ENCODE measurements around the gene INPP5A. TPM values are rescaled to one million over a fixed set of nuclear protein-coding genes. Genes with fewer than 3 reads are reported as not detected.

Gene INPP5A
- total RNA-seq, 2 experiments from 2014 or later: 9.1 to 9.9 TPM

DNA sequence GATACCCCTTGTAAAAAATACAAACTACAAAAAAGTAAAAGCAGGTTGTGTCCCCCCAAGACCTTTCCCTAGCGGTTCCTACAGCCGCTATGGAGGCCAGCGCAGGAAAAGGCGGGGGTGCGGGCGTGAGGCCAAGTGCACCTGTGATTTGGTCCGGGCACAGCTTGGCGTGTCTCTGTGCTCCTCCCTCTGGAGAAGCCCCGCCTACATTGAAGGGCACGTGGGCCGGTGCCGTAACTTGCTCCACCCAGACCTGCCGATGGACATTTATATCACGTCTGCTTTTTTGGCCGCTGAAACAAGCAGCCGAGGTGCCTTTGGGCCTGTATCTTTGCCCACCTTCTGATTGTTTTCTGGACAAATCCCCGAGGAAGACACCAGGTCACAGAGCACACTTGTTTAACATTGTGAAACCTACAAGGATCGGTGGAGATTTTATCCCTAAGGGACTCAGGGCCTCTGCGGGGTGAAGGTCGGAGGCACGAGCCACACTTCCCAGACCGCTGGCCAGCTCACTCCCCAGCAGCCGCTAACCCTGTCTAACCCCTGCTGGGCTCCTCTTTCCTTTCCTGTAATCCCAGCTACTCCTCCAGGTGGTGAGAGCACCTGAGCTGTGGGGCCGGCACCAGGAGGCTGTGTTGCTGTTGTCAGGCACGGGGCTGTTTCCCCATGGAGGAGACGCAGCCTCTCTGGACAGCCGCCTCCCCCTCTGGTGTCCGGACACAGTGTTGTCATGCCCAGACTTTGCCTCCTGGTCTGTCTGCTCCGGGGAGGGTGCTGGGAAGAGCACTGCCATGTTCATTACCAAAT is 18.8 kb upstream of the INPP5A start:
- no peak for DNase-seq
- no peaks in the 10 kb centered on the region for H3K9me3 Mint-ChIP-seq
- CTCF ChIA-PET: interaction anchor here (1.3 kb wide), 1 partner anchor 10 kb away, joined by 3 read pairs; no protein-coding TSS in a partner anchor

DNA sequence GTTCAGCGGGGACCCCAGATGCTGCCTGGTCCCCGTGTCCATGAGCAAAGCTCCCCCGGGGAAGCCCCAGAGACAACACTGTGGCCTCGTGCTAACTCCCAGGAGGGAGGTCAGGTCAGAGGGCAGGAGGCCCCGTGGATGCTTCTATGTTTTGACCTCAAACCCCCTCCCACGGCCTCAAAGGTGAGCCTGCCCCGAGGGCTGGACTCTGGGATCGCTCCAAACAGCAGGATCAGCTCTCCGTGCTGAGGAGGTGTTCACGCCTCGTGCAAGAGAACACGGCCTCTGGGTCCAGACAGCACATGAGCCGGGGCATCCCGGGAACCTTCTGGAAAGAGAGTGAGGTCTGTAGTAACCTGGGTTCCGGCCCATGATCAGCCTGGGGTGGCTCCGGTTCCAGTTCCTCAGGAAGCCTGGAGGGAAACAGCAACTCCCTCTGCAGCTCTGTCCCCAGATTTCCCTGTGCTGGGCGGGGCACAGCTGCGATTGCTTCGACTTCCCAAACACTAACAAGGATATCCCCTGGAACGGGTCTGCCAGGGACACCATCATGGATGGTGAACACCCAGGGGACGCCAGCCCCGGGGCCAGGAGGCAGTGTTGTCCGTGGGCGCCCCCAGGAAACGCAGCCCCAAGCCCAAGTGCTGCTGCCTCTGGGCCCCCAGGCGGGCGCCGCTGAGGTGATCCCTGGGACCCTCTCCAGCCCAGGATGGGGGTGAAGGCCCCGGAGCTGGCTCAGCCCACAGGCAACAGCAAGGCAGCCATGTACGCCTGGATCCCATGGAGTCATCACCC is 18.0 kb upstream of the INPP5A start:
- Mint-ChIP-seq H3K4me3 (no peak overlapping the region), H3K36me3 (ENCODE audit: low read depth) (no peaks in the 10 kb centered on the region), H3K4me1 (no peaks in the 10 kb centered on the region), H3K9me3 (no peaks in the 10 kb centered on the region), H3K27me3 (peaks cover 4% of the 10 kb centered on the region), H3K27ac (no peak overlapping the region)
- DNase-seq: no peak
- ChIA-PET POLR2A (no interaction called here), CTCF (no interaction called here)

More for the DNA sequence above, 18.8 kb upstream of the INPP5A start:
- Mint-ChIP-seq H3K27ac (no peak overlapping the region), H3K27me3 (peaks cover 2% of the 10 kb centered on the region), H3K4me3 (no peak overlapping the region), H3K36me3 (ENCODE audit: low read depth) (no peaks in the 10 kb centered on the region), H3K4me1 (no peaks in the 10 kb centered on the region)
- POLR2A ChIA-PET: no interaction called here

DNA sequence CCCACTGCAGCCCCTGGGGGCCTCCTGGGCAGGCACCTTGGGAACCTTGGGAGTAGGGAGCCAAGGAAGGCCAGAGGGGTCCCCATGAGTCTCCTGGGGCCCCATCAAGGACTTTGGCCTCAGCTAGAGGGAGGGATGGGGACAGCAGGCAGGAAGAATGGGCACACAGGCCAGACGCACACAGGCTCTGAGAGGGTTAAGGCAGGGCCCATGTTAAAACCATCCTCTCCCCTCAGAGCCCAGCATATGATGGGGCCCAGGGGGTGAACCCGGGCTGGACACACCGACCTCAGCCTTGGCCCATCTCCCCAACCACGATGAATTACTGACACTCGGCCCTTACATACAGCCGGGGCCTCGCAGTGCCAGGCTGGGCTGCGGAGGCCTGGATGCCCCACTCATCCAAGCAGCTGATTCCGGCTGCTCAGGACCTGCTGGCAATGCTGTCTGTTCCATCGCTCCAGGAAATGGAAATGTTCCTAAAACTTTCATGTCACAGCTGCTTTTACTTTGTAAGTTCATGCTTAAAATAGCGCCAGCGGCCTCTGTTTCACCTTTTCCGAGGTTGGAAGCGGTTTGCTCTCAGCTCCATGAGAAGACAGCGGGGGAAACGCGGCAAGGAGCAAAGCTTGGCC is 17.3 kb upstream of the INPP5A start:
- Mint-ChIP-seq H3K27ac (no peak overlapping the region), H3K27me3 (peaks cover 4% of the 10 kb centered on the region), H3K4me3 (no peak overlapping the region), H3K4me1 (no peaks in the 10 kb centered on the region), H3K9me3 (no peaks in the 10 kb centered on the region), H3K36me3 (ENCODE audit: low read depth) (no peaks in the 10 kb centered on the region)
- CTCF ChIA-PET: no interaction called here
- POLR2A ChIA-PET: no interaction called here
- no peak for DNase-seq

DNA sequence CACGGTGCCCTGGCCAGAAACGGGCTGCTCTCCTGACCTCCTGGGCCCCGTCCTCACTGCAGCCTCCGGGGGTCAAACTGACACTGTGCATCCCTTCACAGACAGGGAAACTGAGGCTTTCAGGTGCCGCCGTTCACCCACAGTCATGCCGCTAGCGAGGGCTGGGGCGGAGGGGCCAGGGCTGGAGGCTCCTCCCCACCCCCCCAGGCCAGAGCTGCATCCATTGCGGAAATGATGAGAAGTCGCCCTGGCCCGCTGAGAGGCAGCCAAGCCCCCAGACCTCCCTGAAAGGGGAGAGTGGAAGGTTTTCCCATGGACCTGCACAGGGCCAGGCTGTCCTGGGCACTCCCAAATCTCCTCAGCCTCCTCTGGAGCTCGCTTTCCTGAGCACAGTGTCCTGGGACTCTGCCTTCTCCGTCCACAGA is 16.5 kb upstream of the INPP5A start:
- Mint-ChIP-seq H3K4me1 (no peaks in the 10 kb centered on the region), H3K4me3 (no peak overlapping the region), H3K9me3 (no peaks in the 10 kb centered on the region), H3K36me3 (ENCODE audit: low read depth) (no peaks in the 10 kb centered on the region), H3K27ac (no peak overlapping the region), H3K27me3 (peaks cover 4% of the 10 kb centered on the region)
- ChIA-PET CTCF (no interaction called here), POLR2A (no interaction called here)
- DNase-seq: no peak

DNA sequence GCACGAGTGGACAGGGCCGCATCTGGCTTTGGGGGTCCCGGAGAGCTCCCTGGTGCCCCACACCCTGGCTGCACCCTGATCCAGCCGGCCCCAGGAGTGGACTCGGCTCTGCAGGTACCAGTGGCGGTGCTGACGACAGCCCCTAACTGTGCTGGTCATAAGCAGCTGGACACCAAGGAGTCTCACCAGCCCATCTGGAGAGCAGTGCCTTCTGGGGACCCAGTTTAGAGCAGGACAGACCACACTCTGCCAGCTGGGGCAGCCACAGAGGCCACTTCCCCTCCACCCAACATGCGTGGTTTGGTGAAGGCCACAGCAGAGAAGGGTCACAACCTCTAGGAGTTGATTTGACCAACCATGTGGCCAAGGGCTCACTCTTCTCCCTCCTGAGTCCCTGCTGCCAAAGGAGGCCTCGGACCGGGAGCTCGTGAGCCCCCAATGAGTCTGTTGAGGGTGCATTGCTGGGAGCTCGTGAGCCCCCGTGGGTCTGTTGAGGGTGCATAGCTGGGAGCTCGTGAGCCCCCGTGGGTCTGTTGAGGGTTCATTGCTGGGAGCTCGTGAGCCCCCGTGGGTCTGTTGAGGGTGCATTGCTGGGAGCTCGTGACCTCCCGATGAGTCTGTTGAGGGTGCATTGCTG is 16.0 kb upstream of the INPP5A start:
- DNase-seq: no peak
- CTCF ChIA-PET: no interaction called here
- H3K27ac Mint-ChIP-seq: no peak overlapping the region

DNA sequence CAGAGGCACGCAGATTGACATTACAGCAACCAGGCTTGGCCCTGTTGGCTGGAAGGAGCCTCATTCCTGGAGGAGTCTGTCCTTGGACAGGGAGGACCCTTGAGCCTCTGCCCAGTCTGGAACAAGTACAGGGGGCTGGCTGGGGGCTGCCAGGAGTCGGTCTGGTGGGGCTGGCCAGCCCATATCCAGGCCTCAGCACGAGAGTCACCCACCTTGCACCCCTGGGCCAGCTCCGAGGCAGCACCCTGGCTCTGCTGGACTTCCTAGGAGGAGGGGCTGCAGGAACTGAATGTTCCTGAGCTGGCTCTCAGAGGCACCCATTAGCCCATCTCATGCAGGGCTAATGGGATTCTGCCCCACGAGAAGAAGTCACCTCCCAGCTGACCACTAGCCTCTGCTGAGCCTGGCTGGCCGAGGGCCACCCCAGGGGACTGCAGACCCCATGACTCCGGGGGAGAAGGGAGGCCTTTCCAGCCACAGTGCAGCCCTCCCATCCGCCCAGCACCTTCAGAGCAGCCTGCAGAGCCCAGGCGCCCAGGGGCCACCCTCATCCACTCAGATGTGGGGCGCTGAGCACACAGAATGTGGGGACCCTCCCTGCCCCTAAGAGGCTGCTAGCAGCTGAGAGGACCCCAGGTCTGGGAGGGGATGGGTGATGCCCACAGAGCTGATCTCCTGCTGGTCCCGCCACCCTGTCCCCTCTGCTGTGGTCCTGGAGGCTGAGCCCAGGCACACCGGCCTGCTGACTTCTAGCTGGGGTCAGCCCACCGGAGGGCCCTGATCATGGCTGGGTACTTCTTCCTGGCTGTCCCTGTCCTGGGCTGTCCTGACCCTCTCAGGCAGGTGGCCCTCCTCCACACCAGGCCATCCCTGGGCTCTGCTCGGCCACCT is 14.8 kb upstream of the INPP5A start:
- no peaks in the 10 kb centered on the region for H3K9me3 Mint-ChIP-seq
- no peaks in the 10 kb centered on the region for H3K36me3 Mint-ChIP-seq (ENCODE audit: low read depth)
- no peak overlapping the region for H3K27ac Mint-ChIP-seq
- POLR2A ChIA-PET: no interaction called here
- DNase-seq: no peak
- CTCF ChIA-PET: interaction anchor here (0.9 to 1.0 kb wide), 2 partner anchors 11 to 30 kb away, joined by 3 read pairs; no protein-coding TSS in a partner anchor
- peaks cover 5% of the 10 kb centered on the region for H3K27me3 Mint-ChIP-seq
- H3K4me3 Mint-ChIP-seq: no peak overlapping the region
- no peaks in the 10 kb centered on the region for H3K4me1 Mint-ChIP-seq

More for the DNA sequence above, 16.0 kb upstream of the INPP5A start:
- no peaks in the 10 kb centered on the region for H3K9me3 Mint-ChIP-seq
- peaks cover 4% of the 10 kb centered on the region for H3K27me3 Mint-ChIP-seq
- H3K36me3 Mint-ChIP-seq (ENCODE audit: low read depth): no peaks in the 10 kb centered on the region
- H3K4me1 Mint-ChIP-seq: no peaks in the 10 kb centered on the region
- no peak overlapping the region for H3K4me3 Mint-ChIP-seq
- POLR2A ChIA-PET: no interaction called here

DNA sequence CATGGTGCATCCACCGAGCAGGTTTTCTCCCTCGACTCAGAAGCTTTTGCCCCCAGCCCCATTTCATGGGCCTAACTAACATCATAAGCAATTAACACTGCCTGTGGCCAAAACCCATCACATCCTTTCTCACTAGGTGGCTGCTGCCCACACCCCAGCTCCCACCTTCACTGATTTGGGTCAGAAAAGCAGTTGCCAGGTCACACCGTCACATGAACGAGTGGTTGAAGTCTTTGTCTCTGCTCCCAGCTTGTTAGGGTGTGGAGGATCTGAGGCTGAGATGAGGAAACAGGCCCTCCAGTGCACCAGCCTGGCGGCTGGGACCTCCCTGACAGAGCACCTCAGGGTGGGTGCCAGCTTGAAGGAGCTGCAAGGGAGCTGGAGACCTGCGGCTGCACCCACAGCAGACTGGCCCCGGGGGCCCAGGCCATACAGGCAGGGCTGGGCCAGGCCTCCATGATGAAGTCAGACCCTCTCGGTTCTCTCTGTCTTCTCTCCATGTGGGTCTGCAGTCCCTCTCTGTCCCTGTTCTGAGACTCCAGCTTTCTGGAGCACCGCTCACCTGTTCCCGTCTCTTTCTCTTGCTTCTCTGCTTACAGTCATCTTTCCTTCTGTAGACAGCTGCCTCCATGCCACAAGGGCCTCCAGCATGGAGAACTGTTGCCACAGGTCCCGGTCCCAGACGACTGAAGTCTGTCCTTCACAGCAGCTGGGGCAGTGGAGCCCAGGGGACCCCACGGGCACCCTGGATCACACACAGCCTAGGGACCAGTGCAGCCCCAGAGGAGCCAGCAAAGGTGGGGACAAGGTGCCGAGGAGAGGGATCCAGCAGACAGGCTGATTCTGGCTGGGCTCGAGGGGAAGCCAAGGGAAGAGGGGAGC is 13.8 kb upstream of the INPP5A start:
- ChIA-PET POLR2A (no interaction called here), CTCF (interaction anchor here (1.0 kb wide), 1 partner anchor 31 kb away, joined by 3 read pairs; no protein-coding TSS in a partner anchor)
- Mint-ChIP-seq H3K4me3 (no peak overlapping the region), H3K27me3 (peaks cover 15% of the 10 kb centered on the region), H3K4me1 (no peaks in the 10 kb centered on the region), H3K27ac (no peak overlapping the region), H3K9me3 (no peaks in the 10 kb centered on the region), H3K36me3 (ENCODE audit: low read depth) (no peaks in the 10 kb centered on the region)
- no peak for DNase-seq

DNA sequence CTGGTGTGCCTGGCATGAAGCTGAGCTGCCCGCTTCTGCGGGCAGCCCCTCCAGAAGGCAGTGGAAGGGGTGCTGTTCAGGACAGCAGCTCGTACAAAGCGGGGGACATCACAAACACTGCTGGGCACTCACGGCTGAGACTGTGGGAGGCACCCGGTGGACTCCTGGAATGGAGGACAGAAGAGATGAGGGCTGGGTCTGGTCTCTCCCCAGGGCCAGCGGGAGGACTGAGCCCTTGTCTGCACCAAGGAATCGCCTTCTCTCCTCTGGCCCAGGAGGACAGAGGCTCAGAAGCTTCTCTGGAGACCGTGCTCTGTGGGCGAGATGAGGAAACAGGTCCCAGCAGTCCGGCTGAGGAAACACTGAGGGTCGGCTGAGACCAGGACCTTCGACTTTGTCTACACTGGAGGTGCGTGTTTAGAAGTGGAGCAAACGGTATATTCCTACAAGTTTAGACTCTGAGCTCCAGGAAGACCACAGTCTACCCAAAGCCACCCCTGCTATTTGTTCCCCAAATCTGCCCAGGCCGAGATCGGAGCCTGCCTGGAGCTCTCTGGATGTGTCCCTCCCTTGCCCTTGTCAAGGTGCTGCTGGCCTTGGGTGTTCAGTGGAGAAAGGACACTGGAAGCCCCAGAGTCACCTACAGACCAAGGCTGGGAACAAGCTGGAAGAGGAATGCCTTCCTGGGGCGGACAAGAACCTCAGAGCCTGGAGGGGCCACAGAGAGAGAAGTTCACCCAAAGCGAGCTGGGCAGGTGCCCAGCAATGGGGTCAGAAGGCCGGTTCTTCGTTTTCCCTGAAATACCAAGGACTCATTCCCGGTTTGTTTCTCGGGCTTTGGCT is 12.9 kb upstream of the INPP5A start:
- H3K36me3 Mint-ChIP-seq (ENCODE audit: low read depth): no peaks in the 10 kb centered on the region
- no peaks in the 10 kb centered on the region for H3K9me3 Mint-ChIP-seq
- peaks cover 18% of the 10 kb centered on the region for H3K27me3 Mint-ChIP-seq
- no peak overlapping the region for H3K27ac Mint-ChIP-seq
- CTCF ChIA-PET: no interaction called here
- DNase-seq: no peak
- no peak overlapping the region for H3K4me3 Mint-ChIP-seq
- POLR2A ChIA-PET: no interaction called here
- H3K4me1 Mint-ChIP-seq: no peaks in the 10 kb centered on the region

DNA sequence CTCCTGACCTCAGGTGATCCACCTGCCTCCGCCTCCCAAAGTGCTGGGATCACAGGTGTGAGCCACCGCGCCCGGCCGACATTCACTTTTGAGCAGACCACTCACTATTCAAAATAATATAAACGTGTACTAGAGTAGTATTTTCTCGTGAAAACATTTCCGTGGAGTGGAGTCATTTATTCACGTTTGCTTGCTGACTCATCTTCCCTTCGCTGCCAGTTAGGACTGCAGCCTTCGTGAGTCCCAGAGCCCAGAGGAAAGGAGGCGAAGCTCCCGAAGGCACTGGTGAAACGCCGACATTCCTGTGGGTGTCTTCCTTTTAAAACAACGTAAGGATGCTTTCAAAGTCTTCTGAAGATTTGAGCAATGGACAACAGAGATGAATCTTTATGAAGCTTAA is 10.9 kb upstream of the INPP5A start:
- no peaks in the 10 kb centered on the region for H3K4me1 Mint-ChIP-seq
- H3K4me3 Mint-ChIP-seq: no peak overlapping the region
- POLR2A ChIA-PET: no interaction called here
- CTCF ChIA-PET: no interaction called here
- no peak overlapping the region for H3K27ac Mint-ChIP-seq
- H3K9me3 Mint-ChIP-seq: peaks cover 6% of the 10 kb centered on the region
- peaks cover 22% of the 10 kb centered on the region for H3K27me3 Mint-ChIP-seq
- peaks cover 4% of the 10 kb centered on the region for H3K36me3 Mint-ChIP-seq (ENCODE audit: low read depth)
- DNase-seq: no peak

DNA sequence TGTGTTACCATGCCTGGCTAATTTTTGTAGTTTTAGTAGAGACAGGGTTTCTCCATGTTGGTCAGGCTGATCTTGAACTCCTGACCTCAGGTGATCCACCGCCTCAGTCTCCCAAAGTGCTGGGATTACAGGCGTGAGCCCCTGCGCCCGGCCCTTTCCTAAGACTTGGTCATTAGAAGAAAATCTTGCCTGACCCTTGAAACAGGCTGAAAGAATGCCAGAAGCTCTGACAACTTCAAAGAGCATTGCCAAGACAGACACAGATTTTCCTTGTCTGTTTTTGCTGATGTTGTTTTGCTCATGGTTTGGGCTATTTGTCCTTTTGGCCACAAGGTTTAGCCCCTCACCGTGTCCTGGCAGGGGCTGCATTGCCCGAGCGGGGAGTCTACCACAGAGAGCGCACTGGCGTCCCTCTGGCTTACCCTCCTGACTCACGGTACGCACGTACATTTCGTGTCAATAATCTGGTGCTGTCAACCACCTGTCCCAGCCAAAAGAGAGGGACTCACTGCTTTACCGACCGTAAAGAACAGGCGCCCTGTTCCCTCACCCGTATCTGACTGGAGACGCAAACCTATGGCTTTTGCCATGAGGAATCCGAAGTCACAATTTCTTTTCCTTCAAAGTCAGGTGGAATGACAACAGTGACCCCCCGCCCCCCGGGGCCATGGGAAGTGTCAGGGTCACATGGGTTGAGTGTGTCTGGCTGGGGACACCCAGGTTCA is 10.1 kb upstream of the INPP5A start:
- Mint-ChIP-seq H3K27me3 (peaks cover 22% of the 10 kb centered on the region), H3K4me3 (no peak overlapping the region), H3K36me3 (ENCODE audit: low read depth) (peaks cover 4% of the 10 kb centered on the region), H3K9me3 (peaks cover 11% of the 10 kb centered on the region), H3K4me1 (no peaks in the 10 kb centered on the region), H3K27ac (no peak overlapping the region)
- CTCF ChIA-PET: no interaction called here
- POLR2A ChIA-PET: no interaction called here
- DNase-seq: no peak

Measured in activated CD4-positive, alpha-beta T cell treated with anti-CD3 and anti-CD28 coated beads, Interleukin-2, amount 10 ng/mL, durations not matched to agents 7 days and 5 days (primary cell).